ENCODE data around the gene FSTL1.

FSTL1 gene

GRCh38 chr3:120468635-120469295, 18.0 kb upstream of the FSTL1 start:
- in situ Hi-C loops (cut with MboI; ENCODE audit: low sequenced_read_pairs), result no loop called here

GRCh38 chr3:120462409-120462959, 11.7 kb upstream of the FSTL1 start:
- in situ Hi-C loops (cut with MboI; ENCODE audit: low sequenced_read_pairs), result no loop called here

- in situ Hi-C loops (cut with MboI; ENCODE audit: low sequenced_read_pairs), result no loop called here
These were observed 10.6 kb upstream of the FSTL1 start for GRCh38 chr3:120461416-120461815.

- in situ Hi-C loops (cut with MboI; ENCODE audit: low sequenced_read_pairs), result no loop called here
These were observed 10.1 kb upstream of the FSTL1 start for GRCh38 chr3:120460862-120461261.

- in situ Hi-C loops (cut with MboI; ENCODE audit: low sequenced_read_pairs), result no loop called here
These were observed 9.5 kb upstream of the FSTL1 start for GRCh38 chr3:120460181-120460790.

GRCh38 chr3:120459196-120459595, 8.4 kb upstream of the FSTL1 start:
- in situ Hi-C loops (cut with MboI; ENCODE audit: low sequenced_read_pairs), result no loop called here

GRCh38 chr3:120457827-120458226, 7.0 kb upstream of the FSTL1 start:
- in situ Hi-C loops (cut with MboI; ENCODE audit: low sequenced_read_pairs), result no loop called here

- in situ Hi-C loops (cut with MboI; ENCODE audit: low sequenced_read_pairs), result no loop called here
These were observed 3.4 kb upstream of the FSTL1 start for GRCh38 chr3:120454076-120454689.

GRCh38 chr3:120452816-120453215, 2.0 kb upstream of the FSTL1 start:
- in situ Hi-C loops (cut with MboI; ENCODE audit: low sequenced_read_pairs), result no loop called here

- in situ Hi-C loops (cut with MboI; ENCODE audit: low sequenced_read_pairs), result no loop called here
These were observed 1.0 kb upstream of the FSTL1 start for GRCh38 chr3:120451806-120452205.

GRCh38 chr3:120451272-120451761, 525 bp upstream of the FSTL1 start:
- in situ Hi-C loops (cut with MboI; ENCODE audit: low sequenced_read_pairs), result no loop called here

GRCh38 chr3:120449701-120450599, 842 bp downstream of the FSTL1 start:
- in situ Hi-C loops (cut with MboI; ENCODE audit: low sequenced_read_pairs), result no loop called here

- in situ Hi-C loops (cut with MboI; ENCODE audit: low sequenced_read_pairs), result no loop called here
These were observed 1.5 kb downstream of the FSTL1 start for GRCh38 chr3:120449251-120449650.

- in situ Hi-C loops (cut with MboI; ENCODE audit: low sequenced_read_pairs), result no loop called here
These were observed 2.0 kb downstream of the FSTL1 start for GRCh38 chr3:120448756-120449155.

- in situ Hi-C loops (cut with MboI; ENCODE audit: low sequenced_read_pairs), result no loop called here
These were observed 3.7 kb downstream of the FSTL1 start for GRCh38 chr3:120446891-120447668.

GRCh38 chr3:120445654-120446053, 5.1 kb downstream of the FSTL1 start:
- in situ Hi-C loops (cut with MboI; ENCODE audit: low sequenced_read_pairs), result no loop called here

- in situ Hi-C loops (cut with MboI; ENCODE audit: low sequenced_read_pairs), result no loop called here
These were observed 7.1 kb downstream of the FSTL1 start for GRCh38 chr3:120443626-120444123.

GRCh38 chr3:120442975-120443517, 7.7 kb downstream of the FSTL1 start:
- in situ Hi-C loops (cut with MboI; ENCODE audit: low sequenced_read_pairs), result no loop called here

- in situ Hi-C loops (cut with MboI; ENCODE audit: low sequenced_read_pairs), result no loop called here
These were observed 9.0 kb downstream of the FSTL1 start for GRCh38 chr3:120441776-120442175.

- in situ Hi-C loops (cut with MboI; ENCODE audit: low sequenced_read_pairs), result no loop called here
These were observed 10.0 kb downstream of the FSTL1 start for GRCh38 chr3:120440762-120441161.

Data from hTERT RPE-1 (cell line).